WI38 (cell line): ENCODE data around the gene SERPINB10.

Experiments used
- H3K4me3 ChIP-seq: 2 replicates; pipeline ENCODE4 v1.5.1; 2011; ENCODE audit warnings: low read depth, mild to moderate bottlenecking, control low read depth, low read length
- TF ChIP-seq, protein P1 (sequence below): IDR thresholded peaks from 2 replicates; pipeline ENCODE4 v1.5.1; 2012; ENCODE audit warnings: low read depth, mild to moderate bottlenecking, control low read depth, low read length

SERPINB10 gene

DNA sequence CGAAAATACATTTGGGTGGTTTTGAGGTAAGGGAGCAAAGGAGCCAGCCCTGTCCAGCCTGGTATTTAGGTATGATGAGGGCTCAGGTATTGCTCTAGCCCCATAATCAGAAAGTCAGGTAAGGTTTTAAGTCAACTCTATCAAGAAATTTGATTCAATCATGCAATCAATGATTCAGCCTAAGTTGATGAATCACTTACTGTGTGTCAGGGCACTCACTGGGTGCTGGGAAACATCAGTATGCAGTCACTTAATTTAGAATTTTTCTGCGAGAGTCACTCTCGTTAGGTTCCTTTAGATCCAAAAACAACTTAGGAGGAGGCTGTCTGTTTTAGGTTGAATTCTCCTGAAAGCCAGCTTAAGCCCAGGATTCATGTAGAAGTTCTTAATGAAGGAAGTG is 37.9 kb upstream of the SERPINB10 start:
- TF ChIP-seq, protein P1, sequence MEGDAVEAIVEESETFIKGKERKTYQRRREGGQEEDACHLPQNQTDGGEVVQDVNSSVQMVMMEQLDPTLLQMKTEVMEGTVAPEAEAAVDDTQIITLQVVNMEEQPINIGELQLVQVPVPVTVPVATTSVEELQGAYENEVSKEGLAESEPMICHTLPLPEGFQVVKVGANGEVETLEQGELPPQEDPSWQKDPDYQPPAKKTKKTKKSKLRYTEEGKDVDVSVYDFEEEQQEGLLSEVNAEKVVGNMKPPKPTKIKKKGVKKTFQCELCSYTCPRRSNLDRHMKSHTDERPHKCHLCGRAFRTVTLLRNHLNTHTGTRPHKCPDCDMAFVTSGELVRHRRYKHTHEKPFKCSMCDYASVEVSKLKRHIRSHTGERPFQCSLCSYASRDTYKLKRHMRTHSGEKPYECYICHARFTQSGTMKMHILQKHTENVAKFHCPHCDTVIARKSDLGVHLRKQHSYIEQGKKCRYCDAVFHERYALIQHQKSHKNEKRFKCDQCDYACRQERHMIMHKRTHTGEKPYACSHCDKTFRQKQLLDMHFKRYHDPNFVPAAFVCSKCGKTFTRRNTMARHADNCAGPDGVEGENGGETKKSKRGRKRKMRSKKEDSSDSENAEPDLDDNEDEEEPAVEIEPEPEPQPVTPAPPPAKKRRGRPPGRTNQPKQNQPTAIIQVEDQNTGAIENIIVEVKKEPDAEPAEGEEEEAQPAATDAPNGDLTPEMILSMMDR: no peak
- H3K4me3 ChIP-seq: peak overlapping the region; percentile 2; the same call in 1 of the 2 replicates

DNA sequence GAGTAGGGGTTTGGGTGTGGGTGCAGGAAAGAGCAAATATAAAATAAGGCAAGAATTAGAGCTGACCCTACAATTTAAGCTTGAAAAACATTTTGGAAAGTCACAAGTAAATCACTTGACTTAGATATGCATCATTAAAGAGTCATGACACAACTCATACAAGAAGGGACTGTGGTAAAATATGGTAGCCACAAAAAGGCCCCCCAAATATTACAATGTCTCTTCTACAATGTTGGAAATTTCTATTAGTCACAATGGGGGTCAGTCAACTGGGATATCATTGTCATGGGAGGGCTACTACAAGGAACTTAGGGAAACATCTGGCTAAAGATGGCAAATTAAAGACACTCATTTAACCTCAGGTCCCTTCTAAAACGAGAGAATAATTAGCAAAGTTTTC is 35.9 kb upstream of the SERPINB10 start:
- H3K4me3 ChIP-seq: no peak overlapping the region
- TF ChIP-seq, protein P1: no peak

DNA sequence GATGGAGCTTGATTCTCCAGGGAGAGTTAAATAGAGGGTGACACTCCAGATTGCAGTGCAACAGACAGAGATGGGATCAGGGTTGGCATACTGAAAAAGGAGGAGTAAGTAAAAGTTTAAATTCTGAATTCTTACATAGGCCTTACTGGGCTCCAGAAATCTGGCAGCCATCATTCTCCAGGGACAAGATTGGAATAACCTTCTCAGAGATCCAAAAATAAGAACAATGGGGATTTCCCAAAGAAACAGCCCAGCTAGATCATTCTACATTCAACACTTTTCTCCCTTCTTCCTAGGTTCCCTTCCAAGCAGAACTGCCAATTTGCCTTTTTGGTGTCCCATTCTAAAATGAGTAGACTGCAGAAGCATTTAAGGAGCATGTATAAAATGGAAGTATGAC is 35.2 kb upstream of the SERPINB10 start:
- no peak overlapping the region for H3K4me3 ChIP-seq
- TF ChIP-seq, protein P1: no peak

DNA sequence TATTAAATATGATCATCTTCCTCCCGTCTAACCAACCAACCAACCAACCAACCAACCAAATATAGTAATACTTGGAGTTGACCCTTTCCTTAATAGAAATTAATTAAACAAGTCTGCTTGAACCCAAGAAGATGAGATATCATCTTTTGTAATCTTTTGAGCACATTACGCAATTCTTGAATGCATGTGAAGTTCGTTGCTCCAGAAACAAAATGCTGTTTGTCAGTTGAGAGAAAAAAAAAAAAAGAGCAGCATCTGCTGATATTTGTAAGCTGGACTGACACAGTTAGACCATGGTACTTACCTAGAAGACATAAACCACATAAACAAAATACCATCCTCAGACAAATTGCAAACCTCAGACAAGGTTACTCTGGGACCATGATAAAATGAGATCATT is 29.4 kb upstream of the SERPINB10 start:
- TF ChIP-seq, protein P1: no peak
- H3K4me3 ChIP-seq: no peak overlapping the region

GRCh38 chr18:63878925-63879324 is 28.8 kb upstream of the SERPINB10 start:
- H3K4me3 ChIP-seq: no peak overlapping the region
- TF ChIP-seq, protein P1: no peak

GRCh38 chr18:63879709-63880108 is 28.0 kb upstream of the SERPINB10 start:
- H3K4me3 ChIP-seq: no peak overlapping the region
- TF ChIP-seq, protein P1: no peak

GRCh38 chr18:63881851-63882250 is 25.9 kb upstream of the SERPINB10 start:
- TF ChIP-seq, protein P1: no peak
- H3K4me3 ChIP-seq: no peak overlapping the region
